ENCODE results near the gene SAMD8. TPM values are rescaled to one million over a fixed set of nuclear protein-coding genes. Genes with fewer than 3 reads are reported as not detected.
A peak's percentile ranks its signal among the peaks of the same experiment; 100 is the strongest.

Gene SAMD8
- total RNA-seq, 3 donors from 2014 or later: 12.1 to 26.6 (median 13.6) TPM

DNA sequence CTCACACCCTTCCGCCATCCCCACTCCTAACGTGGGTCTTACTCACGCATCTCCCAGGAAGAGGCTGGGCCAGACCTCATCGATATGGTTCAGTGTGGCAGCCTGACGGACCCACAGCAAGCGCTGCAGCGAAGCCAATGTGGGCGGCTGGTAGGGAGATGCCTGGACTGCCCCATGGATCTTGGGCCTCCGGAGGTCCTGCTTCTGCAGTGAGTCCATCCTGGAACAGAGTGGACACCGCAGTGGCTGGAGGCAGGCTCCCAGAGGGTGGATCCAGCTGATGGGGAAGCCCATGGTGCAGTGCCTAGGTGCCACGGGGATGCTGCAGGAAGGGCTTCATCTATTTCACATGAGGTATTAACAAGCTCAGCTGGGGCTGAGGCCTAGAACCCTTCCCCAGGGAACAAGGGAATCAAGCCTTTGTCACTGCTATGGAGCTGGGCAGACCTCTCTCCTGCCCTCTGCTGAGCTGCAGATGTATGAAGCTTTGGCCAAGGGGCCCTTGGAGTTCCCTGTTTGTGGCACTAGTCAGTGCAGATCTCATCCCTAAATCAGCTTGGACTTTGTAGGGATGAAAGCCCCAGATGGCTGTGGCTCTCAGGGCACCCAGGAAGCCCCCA lies 13.7 kb upstream of the SAMD8 start:
- no peak for DNase-seq
- H3K36me3 ChIP-seq (ENCODE audit: low read depth): no peaks in the 10 kb centered on the region
- intact Hi-C loops (cut with DNase I, micrococcal nuclease): no loop called here
- no peak for ATAC-seq
- no peaks in the 10 kb centered on the region for H3K4me1 ChIP-seq (ENCODE audit: low read depth)
- TF ChIP-seq, protein P1, sequence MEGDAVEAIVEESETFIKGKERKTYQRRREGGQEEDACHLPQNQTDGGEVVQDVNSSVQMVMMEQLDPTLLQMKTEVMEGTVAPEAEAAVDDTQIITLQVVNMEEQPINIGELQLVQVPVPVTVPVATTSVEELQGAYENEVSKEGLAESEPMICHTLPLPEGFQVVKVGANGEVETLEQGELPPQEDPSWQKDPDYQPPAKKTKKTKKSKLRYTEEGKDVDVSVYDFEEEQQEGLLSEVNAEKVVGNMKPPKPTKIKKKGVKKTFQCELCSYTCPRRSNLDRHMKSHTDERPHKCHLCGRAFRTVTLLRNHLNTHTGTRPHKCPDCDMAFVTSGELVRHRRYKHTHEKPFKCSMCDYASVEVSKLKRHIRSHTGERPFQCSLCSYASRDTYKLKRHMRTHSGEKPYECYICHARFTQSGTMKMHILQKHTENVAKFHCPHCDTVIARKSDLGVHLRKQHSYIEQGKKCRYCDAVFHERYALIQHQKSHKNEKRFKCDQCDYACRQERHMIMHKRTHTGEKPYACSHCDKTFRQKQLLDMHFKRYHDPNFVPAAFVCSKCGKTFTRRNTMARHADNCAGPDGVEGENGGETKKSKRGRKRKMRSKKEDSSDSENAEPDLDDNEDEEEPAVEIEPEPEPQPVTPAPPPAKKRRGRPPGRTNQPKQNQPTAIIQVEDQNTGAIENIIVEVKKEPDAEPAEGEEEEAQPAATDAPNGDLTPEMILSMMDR (IDR thresholded peaks at IDR 0.05): no peak
- no peak overlapping the region for H3K4me3 ChIP-seq
- no peaks in the 10 kb centered on the region for H3K9me3 ChIP-seq

DNA sequence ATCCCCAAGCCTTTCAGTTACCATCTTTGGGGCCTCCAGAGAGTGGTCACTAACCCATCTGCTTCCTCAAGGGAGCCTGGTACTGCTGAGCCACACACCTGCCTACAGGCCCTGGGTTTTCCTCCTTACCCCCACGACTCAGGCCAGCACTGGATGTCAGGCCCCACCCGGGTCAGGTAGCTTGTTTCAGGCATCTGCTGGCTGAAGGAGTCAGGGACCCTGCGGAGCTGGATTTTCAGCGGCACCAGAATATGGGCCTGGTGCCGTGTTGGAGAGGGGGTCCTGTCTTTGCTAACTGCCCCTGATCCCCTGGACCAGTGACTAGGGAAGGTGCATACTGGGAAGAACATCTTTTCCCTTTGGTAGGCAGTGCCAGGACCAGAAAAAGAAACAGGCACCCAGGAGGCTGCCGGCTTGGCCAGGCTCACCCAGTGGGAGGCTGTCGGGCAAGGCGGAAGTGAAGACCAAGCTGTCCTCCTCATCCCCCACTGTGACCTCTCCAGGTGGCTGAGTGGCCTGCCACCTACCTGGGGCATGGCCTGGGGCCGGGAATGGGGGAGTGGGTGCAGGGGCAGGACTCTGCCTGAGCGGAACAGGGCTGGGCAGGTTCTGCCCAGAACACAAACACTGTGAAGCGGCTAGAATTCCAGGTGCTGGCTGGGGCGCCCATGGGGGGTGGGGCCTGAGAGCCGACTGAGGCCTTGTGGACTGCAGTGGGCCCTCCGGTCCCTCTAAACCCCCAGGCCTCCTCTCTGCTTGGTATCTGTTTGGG lies 12.4 kb upstream of the SAMD8 start:
- ATAC-seq (no peak), DNase-seq (no peak)
- Histone ChIP-seq H3K36me3 (ENCODE audit: low read depth) (no peaks in the 10 kb centered on the region), H3K9me3 (no peaks in the 10 kb centered on the region), H3K4me1 (ENCODE audit: low read depth) (no peaks in the 10 kb centered on the region), H3K4me3 (no peak overlapping the region)
- TF ChIP-seq, protein P1 (IDR thresholded peaks at IDR 0.05): no peak
- intact Hi-C loops (cut with DNase I, micrococcal nuclease): no loop called here

DNA sequence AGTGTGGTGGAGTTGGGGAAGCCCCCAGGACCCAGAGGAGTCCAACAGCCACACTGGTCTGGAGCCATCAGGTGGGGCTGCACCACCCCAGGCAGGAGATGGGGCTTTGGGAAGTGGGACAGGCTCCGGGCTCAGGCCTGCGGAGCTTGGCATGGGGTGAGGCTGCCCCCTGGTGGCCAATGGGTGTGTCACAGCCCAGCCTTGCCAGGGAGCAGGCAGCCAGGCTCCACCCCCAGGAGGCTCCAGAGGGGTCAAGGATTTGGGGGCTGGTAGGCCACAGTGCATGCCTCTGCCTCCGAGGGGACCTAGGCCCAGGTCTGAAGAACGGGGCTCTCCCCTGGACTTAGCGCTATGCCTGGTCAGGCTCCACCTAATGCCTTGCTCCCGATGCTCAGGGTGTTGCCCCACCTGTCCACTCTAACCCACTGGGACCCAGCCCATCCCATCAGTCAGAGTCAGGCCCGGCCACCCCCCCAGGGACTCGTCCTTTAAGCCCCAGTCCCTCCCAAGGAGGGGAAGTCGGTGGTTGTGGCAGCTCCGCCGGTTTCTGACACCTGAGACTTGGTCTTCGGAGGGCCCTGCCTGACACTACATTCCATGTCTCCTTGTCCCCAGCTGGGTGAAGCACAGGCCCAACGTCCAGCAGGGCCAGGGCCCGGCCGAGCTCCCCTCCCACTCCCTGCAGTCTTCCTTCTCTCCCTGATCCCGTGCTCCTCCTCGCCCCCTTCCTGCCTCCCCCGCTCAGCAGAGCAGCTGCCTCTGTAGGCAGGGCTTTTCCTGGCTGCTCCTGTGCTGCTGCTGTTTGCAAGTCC lies 11.3 kb upstream of the SAMD8 start:
- H3K4me1 ChIP-seq (ENCODE audit: low read depth): no peaks in the 10 kb centered on the region
- no peak overlapping the region for H3K4me3 ChIP-seq
- TF ChIP-seq, protein P1 (IDR thresholded peaks at IDR 0.05): peak; percentile 85
- ATAC-seq (peak; percentile 95), DNase-seq (peak; percentile 78 to 88 (median 84))
- H3K9me3 ChIP-seq: no peaks in the 10 kb centered on the region
- intact Hi-C loops (cut with DNase I, micrococcal nuclease): loop anchor here in 1 of 2 donors (5.0 kb wide), 1 partner anchor 833 kb away; no protein-coding TSS in a partner anchor
- H3K36me3 ChIP-seq (ENCODE audit: low read depth): no peaks in the 10 kb centered on the region

DNA sequence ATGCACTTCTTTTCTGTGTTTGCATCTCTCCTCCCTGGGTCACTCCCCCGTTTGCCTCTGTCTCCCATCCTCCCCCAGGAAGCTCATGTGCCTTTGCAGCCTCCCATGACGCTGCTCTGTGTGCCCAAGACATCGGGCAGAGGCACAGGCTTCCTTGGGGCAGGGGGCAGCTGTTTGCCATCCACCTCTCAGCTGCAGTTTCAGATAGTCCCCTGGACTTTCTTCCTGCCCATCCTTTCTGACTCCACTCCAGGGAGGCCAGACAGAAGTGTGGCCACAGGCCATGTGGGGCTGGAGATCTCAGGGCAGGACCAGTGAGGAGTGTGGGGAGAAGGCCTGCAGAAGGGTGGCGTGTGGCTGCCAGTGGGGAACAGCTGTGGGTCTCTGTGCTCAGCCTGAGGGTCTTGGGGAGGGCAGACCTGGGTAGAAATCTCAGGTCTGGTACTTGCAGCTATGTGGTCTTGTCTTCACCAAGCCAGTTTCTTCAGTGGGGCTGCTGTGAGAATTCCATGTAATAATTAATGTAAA lies 10.6 kb upstream of the SAMD8 start:
- Histone ChIP-seq H3K4me1 (ENCODE audit: low read depth) (no peaks in the 10 kb centered on the region), H3K4me3 (no peak overlapping the region), H3K9me3 (no peaks in the 10 kb centered on the region), H3K36me3 (ENCODE audit: low read depth) (no peaks in the 10 kb centered on the region)
- ATAC-seq (no peak), DNase-seq (no peak)
- TF ChIP-seq, protein P1 (IDR thresholded peaks at IDR 0.05): no peak
- intact Hi-C loops (cut with DNase I, micrococcal nuclease): loop anchor here in 1 of 2 donors (5.0 kb wide), 1 partner anchor 834 kb away; no protein-coding TSS in a partner anchor

All from mucosa of descending colon (tissue), 3 donors.